Rectal smooth muscle tissue (tissue), 1 donor: ENCODE data around the gene PHB1.

ENCODE experiments used
- H3K27ac ChIP-seq: one replicate; pipeline ENCODE4 v1.7.0; 2013; ENCODE audit warnings: low read depth, low read length, inconsistent platforms
- H3K27me3 ChIP-seq: one replicate; pipeline ENCODE4 v1.7.0; 2013; ENCODE audit warnings: low read length; ENCODE audit not compliant: control insufficient read depth, insufficient read depth
- H3K36me3 ChIP-seq: one replicate; pipeline ENCODE4 v1.7.0; 2013; ENCODE audit warnings: low read length; ENCODE audit not compliant: control insufficient read depth, insufficient read depth
- H3K4me1 ChIP-seq: one replicate; pipeline ENCODE4 v1.7.0; 2013; ENCODE audit warnings: low read length; ENCODE audit not compliant: control insufficient read depth, insufficient read depth
- H3K4me3 ChIP-seq: one replicate; pipeline ENCODE4 v1.7.0; 2013; ENCODE audit warnings: low read length
- H3K9ac ChIP-seq: one replicate; pipeline ENCODE4 v1.7.0; 2013; ENCODE audit warnings: low read length

Gene PHB1

DNA sequence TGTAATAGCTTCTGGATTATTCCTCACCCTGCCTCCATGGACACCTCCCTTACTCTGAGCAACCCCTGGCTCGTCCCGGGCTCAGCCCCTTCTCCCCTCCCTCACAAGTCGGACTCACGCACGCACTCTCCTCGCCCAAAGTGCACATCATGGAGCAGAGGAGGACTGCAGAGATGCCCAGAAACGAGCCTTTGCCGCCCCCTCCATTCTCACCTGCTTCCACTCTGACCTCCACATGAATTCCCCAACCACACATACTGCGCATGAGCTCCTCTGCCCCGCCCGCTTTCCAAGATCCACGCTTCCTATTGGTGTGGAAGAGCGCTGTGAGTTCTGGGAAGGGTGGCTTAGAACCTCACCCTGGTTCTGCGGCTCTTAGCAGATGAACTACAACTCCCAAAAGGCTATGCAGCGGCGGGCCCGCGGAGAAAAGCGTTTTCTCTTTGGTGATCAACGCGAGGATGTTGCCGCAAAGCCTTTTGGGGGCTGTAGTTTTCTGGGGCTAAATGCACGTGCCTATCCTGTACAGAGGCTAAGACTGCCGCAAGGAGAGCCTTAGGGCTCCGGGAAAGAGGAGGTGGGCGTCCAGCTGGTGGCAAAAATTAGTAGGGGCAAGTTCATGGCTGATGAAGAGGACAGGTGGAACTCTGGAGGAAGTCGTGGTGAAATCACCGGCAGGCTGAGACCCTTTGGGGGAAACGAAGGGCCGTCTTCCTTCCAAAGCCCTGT lies at the start of gene PHB1:
PHB1 (minus strand) TSS at position 261 of the 729 bp plus-strand sequence. CDS start 1,618 bp downstream, outside the sequence.
- peaks cover 22% of the 10 kb centered on the region for H3K36me3 ChIP-seq
- H3K27ac ChIP-seq: peak within 1 kb of the TSS; percentile 15
- H3K27me3 ChIP-seq: no peaks in the 10 kb centered on the region
- peak within 1 kb of the TSS; percentile 80 for H3K9ac ChIP-seq
- peak within 1 kb of the TSS; percentile 99 for H3K4me3 ChIP-seq
- H3K4me1 ChIP-seq: peaks cover 10% of the 10 kb centered on the region

DNA sequence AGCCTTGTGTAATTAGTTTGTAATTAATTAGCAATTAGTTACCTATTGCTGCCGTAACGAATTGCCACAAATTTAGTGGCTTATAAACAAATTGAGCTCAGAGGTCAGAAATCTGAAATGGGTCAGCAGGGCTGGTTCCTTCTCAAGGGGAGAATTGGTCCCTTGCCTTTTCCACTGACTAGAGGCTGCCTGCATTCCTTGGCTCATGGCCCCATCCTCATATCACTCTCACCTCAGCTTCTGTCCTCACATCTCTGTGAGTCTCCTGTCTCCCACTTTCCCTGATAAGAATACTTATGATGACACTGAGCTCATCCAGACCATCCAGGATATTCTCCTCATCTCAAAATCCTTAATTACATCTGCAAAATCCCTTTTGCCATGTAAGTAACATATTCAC lies 49.4 kb upstream of the PHB1 start:
- peaks cover 6% of the 10 kb centered on the region for H3K27me3 ChIP-seq

DNA sequence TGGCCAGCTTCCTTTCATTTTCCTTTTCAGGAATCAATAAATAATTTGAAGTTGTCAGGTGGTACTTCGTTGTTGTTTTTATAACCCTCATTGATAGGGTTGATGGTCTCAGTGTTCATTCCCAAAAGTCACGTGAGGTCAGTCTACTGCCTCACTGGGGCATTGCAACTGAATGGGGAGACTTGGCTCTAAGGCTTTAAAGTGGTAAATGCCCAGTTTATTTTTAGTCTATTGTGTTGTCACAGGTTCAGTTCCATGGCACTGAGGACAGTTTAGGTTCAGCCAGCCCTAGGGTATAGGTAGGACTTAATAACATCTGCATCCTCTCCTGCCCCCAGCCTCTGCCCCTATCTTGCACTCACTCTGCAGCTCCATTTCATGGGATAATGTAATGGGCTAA lies 46.9 kb upstream of the PHB1 start:
- Histone ChIP-seq H3K36me3 (no peaks in the 10 kb centered on the region), H3K4me3 (no peak overlapping the region), H3K4me1 (no peaks in the 10 kb centered on the region), H3K9ac (no peak overlapping the region), H3K27me3 (peaks cover 5% of the 10 kb centered on the region), H3K27ac (no peak overlapping the region)

More for the DNA sequence above, 49.4 kb upstream of the PHB1 start:
- Histone ChIP-seq H3K9ac (no peak overlapping the region), H3K27ac (no peak overlapping the region), H3K4me3 (no peak overlapping the region), H3K4me1 (no peaks in the 10 kb centered on the region), H3K36me3 (no peaks in the 10 kb centered on the region)

DNA sequence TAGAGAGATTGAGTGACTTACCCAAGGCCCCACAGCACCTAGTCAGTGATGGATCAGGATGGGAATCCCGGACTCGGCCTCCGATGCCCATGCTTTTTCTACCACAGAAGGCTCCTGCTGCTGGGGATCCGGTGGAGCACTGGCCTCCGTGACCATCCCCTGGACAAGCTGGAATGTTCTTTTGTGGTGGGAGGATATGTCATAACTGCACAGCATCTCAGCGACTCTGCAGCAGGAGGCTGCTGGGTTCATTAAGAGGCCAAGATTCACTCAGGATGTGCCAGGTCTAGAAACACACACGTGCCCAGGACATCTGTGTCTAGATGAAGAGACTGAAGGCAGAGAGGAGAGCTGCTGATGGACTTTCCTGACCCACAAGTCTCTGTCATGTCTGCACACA lies 45.7 kb upstream of the PHB1 start:
- H3K36me3 ChIP-seq: no peaks in the 10 kb centered on the region
- no peak overlapping the region for H3K4me3 ChIP-seq
- no peak overlapping the region for H3K9ac ChIP-seq
- H3K4me1 ChIP-seq: no peaks in the 10 kb centered on the region
- no peak overlapping the region for H3K27ac ChIP-seq
- H3K27me3 ChIP-seq: peaks cover 5% of the 10 kb centered on the region

DNA sequence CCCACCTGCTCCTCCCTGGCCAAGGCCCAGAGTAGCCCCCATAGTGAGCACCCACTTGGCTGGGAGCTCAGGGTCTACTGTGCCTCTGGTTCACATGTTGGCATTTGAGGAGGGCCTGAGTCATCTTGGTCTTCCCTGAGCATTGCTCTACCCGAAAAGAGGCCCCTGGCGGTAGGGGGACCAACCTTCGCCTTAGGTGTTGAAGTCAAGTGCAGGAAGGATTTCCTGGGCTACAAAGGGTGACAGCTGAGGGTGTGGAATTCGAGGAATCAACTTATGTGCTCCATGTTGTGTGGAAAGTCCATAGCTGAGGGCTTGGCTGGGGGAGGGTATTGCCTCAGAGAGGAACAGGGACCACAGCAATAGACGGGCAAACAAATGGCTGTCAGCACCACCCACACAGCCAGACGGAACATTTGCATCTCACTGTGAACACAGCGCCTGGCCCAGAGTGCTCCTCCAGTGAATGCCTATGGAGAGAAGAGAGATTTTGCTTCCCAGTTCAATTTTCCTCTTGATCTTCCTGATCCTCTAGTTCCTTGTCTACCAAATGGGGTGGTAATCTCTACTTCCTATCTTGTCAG lies 44.8 kb upstream of the PHB1 start:
- no peaks in the 10 kb centered on the region for H3K4me1 ChIP-seq
- H3K4me3 ChIP-seq: no peak overlapping the region
- no peak overlapping the region for H3K27ac ChIP-seq
- H3K9ac ChIP-seq: no peak overlapping the region
- no peaks in the 10 kb centered on the region for H3K36me3 ChIP-seq
- H3K27me3 ChIP-seq: peaks cover 5% of the 10 kb centered on the region

DNA sequence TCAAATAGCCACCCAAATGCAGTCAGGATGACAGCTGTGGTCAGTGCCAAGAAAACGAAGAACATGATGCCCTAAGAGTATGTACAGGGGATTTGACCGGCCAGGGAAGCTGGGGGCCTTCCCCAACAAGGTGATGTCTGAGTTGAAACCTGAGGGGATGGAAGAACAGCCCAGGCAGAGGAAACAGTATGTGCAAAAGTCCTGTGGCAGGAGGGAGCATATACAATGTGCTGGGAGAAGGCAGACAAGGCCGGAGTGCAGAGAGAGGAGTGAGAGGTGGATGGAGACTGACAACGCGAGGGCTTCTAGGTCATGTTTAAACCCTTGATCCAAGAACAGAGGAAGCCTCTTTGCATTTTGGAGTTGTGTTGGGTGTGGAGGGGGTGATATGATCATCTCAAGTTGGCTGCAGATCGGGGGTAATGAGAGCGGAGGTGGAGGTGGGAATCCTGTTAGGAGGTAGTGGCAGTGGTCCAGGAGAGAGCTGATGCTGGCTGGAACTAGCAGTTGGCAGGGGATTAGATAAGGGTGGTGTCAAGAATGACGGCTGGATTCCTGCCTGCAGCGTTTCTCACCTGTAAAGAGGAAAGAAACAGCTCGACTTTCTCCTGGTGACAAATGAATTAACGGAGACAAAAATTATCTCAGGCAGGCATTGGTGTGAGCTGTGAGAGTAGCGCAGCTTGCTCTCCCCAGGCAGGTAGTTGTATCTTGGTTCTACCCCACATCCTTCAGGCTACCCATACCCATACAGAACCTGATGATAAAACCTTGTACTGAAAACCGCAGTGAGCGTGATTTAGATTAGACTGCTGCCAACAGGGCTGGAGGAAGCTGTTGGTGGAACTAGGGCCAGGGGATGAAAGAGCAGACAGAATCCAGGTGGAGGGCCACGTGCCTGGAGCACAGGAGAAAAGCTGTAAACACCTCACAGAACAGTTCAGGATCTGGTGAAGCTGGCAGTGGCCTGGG lies 43.2 kb upstream of the PHB1 start:
- no peaks in the 10 kb centered on the region for H3K4me1 ChIP-seq
- H3K4me3 ChIP-seq: no peak overlapping the region
- no peaks in the 10 kb centered on the region for H3K36me3 ChIP-seq
- H3K9ac ChIP-seq: no peak overlapping the region
- no peak overlapping the region for H3K27ac ChIP-seq
- peaks cover 5% of the 10 kb centered on the region for H3K27me3 ChIP-seq

DNA sequence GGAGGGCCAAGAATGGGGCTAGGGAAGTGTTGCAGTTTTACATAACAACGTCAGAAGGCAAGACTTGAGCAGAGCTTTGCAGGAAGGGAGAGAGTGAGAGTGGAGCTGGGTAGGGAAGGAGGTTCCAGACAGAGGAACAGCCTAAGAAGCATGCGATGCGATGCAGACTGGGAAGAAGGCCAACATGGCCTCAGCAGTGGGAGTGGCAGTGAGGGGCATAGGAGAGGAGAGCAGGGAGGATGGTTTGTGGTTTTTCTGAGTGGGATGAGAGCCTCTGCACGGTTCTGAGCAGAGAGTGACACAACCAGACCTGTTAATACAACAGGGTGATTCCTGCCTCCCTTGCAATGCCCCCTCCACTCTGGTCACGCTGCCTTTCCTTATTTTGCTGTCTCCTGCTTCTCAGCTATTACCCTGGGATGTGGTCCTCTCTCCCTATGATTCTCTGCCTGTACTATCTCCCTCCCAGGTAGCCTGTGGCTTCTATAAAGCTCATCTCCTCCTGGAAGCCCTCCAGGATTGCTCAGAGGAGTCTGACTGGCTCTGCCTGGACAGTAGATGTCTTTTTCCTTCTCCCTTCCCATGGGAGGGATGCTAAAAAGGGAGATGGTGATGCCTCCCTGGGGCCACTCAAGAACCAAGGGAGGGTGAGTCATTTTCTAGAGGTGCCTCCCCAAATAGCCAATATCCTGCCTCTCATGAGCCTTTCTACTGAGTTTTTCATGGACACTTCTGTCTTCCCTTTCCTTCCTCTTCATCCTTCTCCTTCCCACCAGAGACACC lies 41.7 kb upstream of the PHB1 start:
- H3K9ac ChIP-seq: no peak overlapping the region
- H3K36me3 ChIP-seq: no peaks in the 10 kb centered on the region
- no peak overlapping the region for H3K4me3 ChIP-seq
- H3K27ac ChIP-seq: no peak overlapping the region
- peaks cover 5% of the 10 kb centered on the region for H3K27me3 ChIP-seq
- no peaks in the 10 kb centered on the region for H3K4me1 ChIP-seq

DNA sequence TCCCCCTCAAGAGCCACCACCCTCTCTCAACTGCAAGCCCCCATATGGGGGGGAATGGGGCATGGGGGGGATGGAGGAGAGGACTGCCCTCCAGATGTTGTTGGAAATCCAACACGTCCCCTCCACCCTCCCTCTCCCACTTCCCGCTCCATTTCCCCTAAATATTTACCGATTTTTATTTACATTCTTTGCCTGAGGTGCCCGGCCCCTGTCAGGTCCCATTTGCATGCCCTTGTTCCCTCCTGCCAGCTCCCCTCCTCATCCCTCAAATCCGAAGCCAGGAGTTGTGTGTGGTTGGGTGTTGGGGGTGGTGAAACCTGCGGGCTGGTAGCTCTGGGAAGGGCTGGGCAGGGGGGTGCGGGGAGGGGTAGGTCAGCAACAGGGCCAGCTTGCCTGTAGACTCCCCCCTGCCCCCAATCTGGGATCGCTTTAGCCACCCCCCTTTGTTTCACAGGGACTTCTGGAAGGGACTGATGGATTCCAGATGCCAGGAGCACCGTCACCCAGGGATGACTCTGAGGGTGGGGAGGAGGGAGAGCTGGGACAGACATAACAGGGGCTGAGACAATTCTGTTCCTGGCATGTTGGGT lies 40.7 kb upstream of the PHB1 start:
- no peak overlapping the region for H3K9ac ChIP-seq
- no peaks in the 10 kb centered on the region for H3K36me3 ChIP-seq
- no peak overlapping the region for H3K4me3 ChIP-seq
- H3K27me3 ChIP-seq: peaks cover 5% of the 10 kb centered on the region
- no peak overlapping the region for H3K27ac ChIP-seq
- H3K4me1 ChIP-seq: no peaks in the 10 kb centered on the region

DNA sequence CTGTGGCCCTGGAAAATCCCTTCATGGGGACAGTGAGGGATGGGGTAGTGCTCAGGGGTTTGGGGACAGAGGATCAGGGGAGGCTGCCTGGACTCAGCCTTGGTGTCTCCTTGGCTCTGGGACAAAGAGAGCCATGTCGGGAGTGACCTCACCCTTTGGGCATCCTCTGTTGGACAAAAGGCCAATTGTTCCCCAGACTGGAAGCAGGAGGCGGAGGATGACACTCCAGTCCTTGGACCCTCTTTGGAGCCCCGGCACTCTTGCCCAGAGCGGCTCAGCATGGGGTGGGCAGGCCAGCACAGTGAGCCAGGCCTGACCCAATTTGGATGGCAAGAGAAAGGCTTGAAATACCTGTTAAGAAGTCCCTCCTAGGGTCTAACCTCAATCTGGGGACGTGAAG lies 39.4 kb upstream of the PHB1 start:
- Histone ChIP-seq H3K4me1 (no peaks in the 10 kb centered on the region), H3K4me3 (no peak overlapping the region), H3K36me3 (no peaks in the 10 kb centered on the region), H3K27ac (no peak overlapping the region), H3K27me3 (peaks cover 3% of the 10 kb centered on the region), H3K9ac (no peak overlapping the region)

DNA sequence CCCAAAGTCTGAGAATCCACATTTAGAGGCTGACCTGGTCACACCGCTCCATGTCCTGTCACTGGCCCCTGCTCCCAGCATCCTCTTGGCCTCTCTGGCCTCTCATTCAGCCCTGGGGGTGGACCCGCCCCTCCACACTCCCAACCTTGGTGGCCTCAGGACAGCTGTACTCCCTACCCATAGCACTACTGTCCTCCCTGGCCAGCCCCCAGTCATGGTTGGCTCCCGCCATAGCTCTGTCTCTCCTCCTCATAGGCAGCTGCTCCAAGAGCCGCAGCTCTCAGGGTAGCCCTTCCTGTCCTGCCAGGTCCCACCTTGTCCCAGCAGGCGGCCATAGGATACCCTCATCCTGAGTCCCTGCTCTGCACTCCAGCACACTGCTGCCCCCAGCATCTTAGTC lies 38.0 kb upstream of the PHB1 start:
- Histone ChIP-seq H3K4me3 (no peak overlapping the region), H3K36me3 (no peaks in the 10 kb centered on the region), H3K4me1 (no peaks in the 10 kb centered on the region), H3K27ac (no peak overlapping the region), H3K27me3 (no peaks in the 10 kb centered on the region), H3K9ac (no peak overlapping the region)

DNA sequence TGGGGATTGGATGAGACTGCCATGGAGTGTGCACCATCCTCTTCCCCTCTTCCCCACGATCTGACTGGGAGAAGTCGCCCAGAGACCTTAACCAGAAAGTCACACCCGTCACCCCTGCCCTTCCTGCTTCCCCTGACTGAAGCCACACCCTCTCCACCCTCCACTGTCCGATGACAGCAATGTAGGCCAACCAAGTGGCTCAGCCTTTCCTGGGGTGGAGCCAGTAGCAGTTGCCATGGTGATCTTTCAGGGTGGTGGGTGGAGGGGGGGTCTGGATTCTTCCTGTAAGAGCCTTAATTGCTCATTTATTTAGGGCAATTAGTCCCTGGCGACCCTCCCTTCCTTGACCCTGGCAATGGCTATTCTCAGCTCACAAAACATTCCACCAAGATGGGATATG lies 37.5 kb upstream of the PHB1 start:
- Histone ChIP-seq H3K4me1 (no peaks in the 10 kb centered on the region), H3K27me3 (no peaks in the 10 kb centered on the region), H3K9ac (no peak overlapping the region), H3K4me3 (no peak overlapping the region), H3K36me3 (no peaks in the 10 kb centered on the region), H3K27ac (no peak overlapping the region)
